GM18511 (cell line): Measurements from ENCODE around the gene PCBP3.
"Not testable (repeated sequence)": the region's sequence is repeated elsewhere in the genome, so short reads cannot be mapped to it uniquely, and the experiment has no call there.

Experiments
- ATAC-seq: cut with Tn5 transposase; IDR thresholded peaks from one replicate; pipeline ENCODE4 v1.9.1; 2021; ENCODE audit warnings: mild to moderate bottlenecking, moderate library complexity; ENCODE audit not compliant: unreplicated experiment

Gene PCBP3

DNA sequence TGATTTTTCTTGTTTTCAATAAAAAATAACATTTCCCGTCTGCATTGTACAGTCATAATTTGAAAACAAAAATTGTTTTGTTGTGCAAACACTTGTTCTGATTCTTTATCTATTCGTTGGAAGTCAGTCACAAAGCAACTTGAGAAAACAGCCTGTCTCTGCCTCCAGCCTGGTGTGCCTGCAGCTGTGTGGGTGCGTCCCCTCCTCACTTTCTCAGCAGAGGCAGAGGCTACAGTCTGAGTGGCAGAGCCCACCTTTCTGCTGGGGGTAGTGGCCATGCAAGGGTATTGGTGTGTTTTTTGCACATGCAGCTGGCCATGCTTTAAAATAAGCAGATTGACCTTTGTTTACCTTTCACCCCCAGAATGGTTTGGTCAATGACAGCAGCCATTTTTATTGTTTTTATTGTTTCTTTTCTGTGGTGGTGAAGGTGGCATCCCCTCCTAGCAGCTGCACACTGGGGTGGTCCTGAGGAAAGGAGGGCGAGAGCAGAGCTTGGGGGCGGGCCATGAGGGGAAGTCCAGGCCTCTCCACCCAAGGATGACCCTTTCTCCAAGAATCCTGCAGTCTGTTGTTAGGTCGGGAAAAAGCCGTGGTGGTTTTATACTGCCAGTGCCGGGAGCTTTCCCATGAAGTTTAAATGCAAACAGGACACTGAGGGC lies 159.6 kb downstream of the PCBP3 start:
- no peak for ATAC-seq

DNA sequence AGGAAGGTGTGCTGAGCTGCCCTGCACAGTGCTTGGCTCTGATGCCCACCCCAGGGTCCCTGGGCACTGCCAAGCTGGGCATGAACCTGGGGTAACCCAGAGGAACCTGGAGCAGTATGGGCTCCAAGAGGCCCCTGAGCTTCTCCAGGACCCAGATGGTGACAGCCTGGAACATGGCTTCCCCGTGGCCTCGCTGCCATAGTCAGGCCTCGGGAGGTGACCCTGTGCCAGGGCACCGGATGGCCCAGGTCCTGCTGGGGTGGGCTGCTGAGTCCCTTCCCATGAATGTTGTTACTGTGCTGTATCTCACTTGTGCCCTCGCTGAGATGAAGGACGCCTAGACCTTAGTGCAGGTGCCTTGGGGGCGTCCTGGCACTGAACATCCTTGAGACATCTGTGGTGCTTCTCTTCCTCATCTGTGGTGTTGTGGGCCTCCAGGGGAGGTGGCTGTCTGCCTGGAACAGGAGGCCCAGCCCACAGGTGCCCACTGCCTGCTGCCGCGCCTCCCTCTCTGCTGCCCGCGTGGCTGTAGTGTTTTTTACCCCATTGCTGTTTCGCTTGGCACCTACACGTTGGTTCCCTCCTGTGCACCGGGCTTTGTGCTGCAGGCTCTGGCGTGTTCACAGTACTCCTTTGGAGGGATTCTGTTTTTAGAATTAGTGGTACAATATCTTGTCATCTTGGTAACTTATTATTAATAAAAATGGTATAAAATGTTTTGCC lies 160.3 kb downstream of the PCBP3 start:
- ATAC-seq: no peak

DNA sequence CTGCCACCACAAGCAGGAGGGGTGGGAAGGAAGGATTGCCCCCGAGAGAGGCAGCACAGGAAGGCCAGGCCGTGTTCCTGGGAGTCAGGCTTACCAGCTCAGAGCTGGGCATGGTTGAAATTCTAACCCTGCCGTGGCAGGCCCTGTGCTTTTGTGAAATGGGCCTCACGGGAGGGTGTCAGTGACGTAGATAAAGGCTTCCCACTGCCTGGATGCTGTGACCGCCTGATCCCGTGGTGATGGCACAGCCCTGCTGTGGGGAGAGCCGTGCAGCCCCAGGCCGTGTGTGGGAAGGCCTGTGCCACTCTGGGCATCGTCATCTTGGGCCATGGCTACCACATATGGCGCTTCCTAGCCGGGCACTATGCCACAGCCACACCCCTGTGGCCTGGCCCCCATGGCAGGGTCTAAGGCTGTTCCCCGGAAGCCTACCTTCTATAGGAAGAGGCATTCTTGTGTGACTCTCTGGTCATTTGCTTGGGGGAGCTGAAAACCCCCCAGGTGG lies 161.3 kb downstream of the PCBP3 start:
- ATAC-seq: no peak

DNA sequence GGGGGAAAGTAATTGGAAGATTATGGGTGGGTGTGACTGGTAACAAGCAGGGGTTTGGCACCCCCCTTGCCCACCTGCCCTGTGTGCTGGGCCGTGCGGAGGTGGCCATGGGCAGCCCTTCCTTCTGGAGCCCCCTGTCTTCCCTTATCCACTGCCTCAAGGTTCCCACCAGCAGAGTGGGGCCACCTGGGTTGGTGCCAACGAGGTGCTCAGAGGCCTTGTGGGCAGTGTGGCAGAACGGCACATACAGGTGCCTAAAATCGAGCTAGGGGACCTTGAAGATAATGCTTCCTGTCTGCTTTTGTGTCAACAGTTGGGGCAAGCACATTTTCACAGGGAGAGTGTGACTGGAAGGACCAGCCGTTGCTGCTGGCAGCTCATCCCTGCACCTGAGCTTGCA lies 161.8 kb downstream of the PCBP3 start:
- ATAC-seq: no peak

DNA sequence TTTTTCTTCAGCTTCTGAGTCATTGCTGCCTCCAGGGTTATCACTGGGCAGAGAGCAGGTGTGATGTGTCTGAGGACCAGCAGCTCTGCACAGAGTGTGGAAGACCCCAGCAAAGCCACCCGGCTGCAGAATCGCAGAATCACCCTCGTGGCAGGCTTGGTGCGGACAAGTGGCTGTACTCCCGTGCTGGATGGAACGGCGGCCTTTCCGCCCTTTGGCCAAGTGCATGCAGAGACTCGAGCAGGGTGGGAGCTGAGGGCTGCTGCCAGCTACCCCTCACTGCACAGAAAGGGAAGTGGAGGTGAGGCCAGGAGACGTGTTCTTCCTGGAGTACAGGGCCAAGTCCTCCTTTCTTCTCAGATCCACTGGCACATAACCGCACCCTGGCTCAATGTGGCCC lies 162.5 kb downstream of the PCBP3 start:
- no peak for ATAC-seq

DNA sequence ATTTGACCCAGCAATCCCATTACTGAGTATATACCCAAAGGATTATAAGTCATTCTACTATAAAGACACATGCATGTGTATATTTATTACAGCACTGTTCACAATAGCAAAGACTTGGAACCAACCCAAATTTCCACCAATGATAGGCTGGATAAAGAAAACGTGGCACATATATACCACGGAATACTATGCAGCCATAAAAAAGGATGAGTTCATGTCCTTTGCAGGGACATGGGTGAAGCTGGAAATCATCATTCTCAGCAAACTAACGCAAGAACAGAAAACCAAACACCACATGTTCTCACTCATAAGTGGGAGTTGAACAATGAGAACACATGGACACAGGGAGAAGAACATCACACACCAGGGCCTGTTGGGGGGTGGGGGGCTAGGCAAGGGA lies 165.1 kb downstream of the PCBP3 start:
- not testable (repeated sequence) for ATAC-seq

DNA sequence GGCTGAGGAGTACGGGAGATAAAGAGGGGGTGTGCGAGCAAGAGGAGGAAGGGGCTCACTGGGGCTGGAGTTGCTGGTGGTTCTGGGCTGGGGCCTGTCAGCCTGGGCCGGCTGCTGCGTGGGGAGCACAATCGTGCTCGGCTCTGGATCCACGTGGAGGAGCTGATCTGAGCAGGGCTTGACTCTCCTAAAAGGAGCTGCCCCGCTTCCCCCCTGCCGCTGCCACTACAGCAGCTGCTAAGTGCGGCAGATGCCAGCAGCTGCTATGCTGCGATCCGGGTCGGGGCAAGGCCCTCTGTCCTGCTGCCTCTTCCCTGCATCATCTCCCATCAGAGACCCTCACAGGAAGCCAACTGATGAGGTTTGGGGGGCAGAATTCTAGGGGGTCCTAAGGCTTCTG lies 165.9 kb downstream of the PCBP3 start:
- no peak for ATAC-seq

DNA sequence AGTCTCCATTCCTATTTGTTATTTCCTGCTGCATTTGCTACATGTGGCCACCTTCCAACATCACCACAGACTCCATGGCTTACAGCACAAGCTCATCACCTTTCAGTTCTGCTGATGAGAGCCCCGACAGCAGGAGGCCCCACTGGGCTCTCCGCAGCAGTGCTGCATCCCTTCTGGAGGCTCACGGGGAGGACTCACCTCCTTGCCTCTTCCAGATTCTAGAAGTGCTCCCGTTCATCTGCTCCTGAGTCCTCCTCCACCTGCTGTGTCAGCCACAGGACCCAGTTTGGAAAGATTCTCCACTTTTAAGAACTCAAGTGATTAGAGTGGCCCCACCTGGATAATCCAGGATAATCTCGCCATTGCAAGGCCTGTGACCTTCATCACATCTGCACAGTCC lies 167.6 kb downstream of the PCBP3 start:
- no peak for ATAC-seq

DNA sequence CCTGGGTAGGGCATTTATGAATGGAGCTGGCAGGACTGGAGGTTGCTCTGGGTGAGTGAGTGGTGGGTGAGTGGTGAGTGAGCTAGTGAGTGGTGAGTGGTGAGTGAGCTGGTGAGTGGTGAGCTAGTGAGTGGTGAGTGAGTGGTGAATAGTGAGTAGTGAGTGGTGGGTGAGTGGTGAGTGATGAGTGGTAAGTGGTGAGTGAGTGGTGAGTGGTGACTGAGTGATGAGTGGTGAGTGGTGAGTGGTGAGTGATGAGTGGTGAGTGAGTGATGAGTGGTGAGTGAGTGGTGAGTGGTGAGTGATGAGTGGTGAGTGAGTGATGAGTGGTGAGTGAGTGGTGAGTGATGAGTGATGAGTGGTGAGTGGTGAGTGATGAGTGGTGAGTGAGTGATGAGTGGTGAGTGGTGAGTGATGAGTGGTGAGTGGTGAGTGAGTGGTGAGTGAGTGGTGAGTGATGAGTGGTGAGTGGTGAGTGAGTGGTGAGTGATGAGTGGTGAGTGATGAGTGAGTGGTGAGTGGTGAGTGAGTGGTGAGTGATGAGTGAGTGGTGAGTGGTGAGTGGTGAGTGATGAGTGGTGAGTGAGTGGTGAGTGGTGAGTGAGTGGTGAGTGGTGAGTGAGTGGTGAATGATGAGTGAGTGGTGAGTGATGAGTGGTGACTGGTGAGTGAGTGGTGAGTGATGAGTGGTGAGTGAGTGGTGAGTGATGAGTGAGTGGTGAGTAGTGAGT lies 170.8 kb downstream of the PCBP3 start:
- ATAC-seq: not testable (repeated sequence)

DNA sequence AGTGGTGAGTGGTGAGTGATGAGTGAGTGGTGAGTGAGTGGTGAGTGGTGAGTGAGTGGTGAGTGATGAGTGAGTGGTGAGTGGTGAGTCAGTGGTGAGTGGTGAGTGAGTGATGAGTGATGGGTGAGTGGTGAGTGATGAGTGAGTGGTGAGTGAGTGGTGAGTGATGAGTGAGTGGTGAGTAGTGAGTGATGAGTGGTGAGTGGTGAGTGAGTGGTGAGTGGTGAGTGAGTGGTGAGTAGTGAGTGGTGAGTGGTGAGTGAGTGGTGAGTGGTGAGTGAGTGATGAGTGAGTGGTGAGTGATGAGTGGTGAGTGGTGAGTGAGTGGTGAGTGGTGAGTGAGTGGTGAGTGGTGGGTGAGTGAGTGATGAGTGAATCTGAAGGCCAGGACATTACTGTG lies 172.3 kb downstream of the PCBP3 start:
- ATAC-seq: not testable (repeated sequence)

DNA sequence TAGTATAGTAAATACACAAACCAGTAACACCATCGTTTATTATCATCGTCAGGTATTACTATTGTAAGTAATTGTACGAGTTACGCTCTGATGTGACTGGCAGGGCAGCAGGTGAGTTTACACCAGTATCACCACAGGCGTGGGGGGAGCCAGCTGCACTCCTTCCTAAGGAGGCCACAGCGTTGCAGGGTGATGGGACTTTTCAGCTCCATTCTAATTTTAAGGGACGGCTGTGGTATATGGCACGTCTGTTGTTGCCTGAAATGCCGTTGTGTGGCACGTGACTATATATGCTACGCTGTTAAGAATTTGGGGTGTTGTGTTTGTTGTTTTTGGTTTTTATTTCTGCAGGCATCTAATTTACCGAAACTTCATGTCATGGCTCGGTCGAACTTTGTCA lies 173.3 kb downstream of the PCBP3 start:
- no peak for ATAC-seq

DNA sequence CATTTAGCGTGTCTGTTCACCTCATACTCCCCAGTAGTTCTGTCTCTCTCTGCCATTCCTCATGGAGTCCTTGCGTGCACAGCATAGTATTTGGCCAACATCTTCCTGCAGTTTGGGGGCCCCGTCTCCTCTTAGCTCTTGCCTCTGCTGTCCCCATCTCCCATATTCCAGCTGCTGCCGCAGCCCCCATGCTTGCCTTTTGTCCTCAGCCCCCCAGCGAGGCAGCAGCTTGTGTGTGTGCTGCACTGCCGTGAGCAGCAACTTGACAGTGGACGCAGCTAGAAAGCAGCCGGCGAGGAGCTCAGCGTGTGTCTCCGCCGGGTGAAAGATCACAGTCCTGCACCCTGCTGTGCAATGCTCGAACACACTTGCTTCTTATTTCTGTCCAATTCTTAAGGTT lies 173.8 kb downstream of the PCBP3 start:
- no peak for ATAC-seq

DNA sequence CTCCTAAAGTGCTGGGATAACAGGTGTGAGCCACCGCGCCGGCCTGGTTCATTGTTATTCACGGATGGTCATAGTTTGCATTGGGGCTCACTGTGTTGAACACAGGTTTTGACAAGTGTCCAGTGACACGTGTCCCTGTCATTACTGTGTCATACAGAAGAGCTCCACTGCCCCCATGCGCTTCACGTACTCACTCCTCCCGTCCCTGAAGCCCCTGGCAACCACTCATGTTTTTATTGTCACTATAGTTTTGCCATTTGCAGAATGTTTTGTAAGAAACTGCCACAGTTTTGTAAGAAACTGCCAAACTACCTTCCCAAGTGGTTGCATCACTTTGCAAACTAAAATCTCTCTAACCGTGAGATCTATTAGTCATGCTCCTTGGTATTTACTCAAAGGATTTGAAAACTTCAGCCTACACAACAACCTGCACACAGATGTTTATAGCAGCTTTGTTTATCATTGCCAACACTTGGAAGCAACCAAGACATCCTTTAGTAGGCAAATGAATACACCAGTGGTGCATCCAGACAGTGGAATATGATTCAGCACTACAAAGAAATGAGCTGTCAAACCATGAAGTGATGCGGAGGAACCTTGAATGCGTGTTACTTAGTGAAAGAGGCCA lies 174.9 kb downstream of the PCBP3 start:
- no peak for ATAC-seq

DNA sequence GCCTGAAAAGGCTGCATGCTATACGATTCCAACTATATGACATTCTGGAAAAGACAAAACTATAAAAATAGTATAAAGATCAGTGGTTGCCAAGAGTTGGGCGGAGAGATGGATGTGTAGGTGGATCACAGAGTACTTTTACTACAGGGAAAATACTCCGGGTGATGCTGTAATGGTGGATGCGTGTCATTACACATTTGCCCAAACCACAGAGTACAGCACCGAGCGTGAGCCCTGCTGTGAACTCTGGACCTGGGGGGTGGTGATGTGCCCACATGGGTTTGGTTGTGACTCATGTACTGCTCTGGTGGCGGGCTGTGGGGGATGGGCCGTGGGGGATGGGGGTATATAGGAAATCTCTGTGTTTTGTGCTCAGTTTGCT lies 175.4 kb downstream of the PCBP3 start:
- ATAC-seq: peak; percentile 62

DNA sequence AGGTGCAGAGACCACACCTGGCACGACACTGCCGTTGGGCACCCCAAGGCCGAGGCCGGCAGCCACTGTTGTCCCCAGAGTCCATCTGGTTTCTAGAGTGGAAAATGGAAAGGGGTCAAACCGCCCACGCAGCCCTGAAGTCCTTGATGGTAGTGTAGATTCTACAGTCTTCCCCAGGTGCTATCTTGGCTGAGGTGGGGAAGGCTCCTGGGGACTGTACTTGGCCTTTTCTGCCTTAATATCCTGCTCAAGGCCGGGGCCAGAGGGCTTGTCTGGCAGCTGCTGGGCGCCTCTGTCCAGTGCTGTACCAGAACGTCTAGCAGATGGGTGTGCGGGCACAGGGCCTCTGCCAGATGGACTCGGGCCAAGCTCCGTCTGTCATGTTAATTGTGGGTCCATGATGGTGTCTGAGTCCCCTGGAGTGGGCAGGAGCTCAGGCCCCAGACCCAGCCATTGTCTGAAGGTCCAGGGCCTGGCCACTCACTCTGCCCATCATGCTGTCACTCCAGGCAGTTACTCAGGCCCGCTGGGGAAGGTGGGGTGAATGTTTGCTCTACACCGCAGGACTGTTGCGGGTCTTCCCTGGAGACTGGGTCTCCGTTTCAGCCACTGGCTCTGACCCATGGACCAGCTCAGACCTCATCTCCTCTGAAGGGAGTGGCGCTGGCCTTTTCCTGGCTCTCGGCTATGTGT lies 176.1 kb downstream of the PCBP3 start:
- ATAC-seq: no peak

DNA sequence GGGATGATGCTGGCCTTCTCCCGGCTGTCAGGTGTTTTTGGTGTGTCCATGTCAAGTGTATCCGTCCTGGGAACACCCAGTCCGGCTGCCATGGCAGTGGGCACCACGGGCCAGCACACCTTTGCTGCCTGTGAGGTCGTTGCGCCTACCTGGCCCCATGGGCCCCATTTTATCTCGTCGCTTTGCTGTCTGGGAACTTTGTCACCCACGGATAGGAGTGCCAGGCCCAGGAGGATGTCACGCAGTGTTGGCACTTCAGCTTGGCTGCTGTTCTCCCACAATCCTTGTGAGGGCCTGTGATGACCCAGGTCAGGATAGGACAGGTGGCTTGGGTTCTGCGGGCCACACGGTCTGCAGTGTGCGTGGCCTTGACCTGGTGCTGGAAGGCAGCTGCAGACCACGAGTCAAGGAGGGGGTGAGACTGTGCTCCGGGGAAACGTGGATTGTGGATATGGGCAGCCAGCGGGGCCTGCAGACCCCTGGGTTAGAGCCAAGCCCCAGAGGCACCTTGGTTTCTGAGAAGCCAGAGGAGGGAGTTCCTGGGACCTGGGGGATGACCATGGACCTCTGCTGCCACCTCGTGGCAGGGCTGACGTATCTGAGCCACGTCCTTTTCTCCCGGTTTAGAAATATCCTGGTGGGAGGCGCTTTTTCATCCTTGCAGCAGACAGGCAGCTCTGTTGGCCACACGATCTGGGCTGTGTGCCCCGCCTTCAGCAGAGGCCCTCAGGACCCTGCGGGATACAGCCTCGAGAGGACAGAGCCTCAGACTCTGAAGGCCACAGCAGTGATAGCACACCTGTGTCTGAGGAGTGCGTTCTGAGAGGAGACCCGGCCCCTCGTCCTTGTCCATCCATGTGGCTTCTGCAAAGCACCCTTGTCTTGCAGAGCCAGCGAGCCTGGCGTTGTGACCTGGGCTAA lies 176.9 kb downstream of the PCBP3 start:
- no peak for ATAC-seq

DNA sequence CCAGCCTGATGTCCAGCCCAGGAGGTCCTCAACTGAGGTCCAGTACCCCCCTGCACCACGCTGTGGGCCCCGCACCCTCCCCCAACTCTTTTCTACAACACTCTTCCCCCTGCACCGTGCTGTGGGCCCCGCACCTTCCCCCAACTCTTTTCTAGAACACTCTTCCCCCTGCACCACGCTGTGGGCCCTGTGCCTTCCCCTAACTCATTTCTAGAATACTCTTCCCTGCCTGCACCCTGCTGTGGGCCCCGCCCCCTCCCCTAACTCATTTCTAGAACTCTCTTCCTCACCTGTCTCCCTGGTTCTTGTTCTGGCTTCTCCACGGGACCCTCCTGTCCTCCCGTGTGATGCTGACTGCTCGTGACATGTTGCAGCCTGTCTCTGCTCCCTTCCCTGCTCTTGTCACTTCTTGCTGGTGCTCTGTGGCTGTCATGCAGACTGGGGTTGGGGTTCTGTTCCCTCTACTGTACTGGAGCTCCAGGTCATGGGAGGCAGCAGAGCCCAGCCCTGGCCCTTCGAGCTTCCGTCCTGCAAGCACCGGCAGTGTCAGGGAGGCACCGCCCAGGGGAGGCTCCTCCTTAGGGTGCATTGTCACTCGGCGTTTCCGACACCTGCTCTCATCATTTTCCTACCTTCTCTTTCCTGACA lies 177.9 kb downstream of the PCBP3 start:
- ATAC-seq: no peak

DNA sequence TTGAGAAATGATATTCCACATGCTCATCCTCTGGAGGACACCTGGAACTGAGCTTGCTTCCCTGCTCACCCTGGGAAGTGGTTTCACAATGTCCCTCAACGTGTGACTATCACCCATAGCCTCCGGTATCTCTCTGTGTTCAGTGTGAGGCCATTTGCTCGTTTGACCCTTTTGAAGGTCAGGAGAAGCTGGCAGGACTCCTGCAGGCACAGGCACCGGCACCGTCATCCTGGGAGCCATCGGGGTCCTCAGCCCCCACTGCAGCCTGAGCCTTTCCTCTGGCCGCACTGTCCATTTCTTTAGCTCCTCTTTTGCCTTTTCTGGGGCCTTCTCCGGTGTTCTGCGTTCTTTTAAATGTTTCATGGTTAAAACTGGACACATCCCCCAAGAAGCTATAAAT lies 178.5 kb downstream of the PCBP3 start:
- ATAC-seq: no peak

DNA sequence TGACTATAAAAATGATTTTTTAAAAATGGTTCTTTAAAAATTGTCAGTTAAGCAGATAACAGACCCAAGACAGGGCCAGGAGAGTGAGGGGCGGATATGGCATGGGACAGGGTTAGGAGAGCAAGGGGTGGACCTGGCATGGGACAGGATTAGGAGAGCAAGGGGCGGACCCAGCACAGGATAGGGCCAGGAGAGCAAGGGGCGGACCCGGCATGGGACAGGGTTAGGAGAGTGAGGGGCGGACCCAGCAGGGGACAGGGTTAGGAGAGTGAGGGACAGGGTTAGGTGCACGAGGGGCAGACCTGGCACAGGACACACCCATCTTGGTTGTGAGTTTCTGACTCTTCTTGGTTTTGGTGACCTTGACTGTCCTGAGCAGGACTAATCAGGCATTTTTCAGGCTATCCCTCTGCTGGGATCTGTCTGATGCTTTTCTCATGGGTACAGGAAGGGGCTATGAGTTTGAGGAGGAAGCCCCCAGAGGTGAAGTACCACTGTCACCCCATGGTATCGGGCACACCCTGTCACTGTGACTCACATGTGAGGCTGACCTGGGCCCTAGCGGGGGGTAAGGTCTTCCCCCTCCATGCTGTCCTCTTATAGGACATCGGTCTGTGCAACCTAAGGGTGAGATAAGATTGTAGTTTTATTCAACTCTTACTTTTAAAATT lies 179.0 kb downstream of the PCBP3 start:
- ATAC-seq: no peak
